KOPT-K1 (cell line): ENCODE results near the gene XXYLT1.
"Not testable (repeated sequence)": the region's sequence is repeated elsewhere in the genome, so short reads cannot be mapped to it uniquely, and the experiment has no call there.

Experiments
- H3K27ac ChIP-seq: fragments of 200-600 bp; sonication (generic); 2 replicates; pipeline ENCODE4 v1.5.1; 2016; ENCODE audit warnings: antibody characterized with exemption, mild to moderate bottlenecking, low read depth, low read length; ENCODE audit not compliant: poor library complexity, severe bottlenecking
- H3K36me3 ChIP-seq: fragments of 200-600 bp; sonication (generic); 2 replicates; pipeline ENCODE4 v1.5.1; 2017; ENCODE audit warnings: antibody characterized with exemption, mild to moderate bottlenecking, low read length, moderate library complexity; ENCODE audit not compliant: insufficient read depth
- H3K9me3 ChIP-seq: fragments of 200-600 bp; sonication (generic); 2 replicates; pipeline ENCODE4 v1.5.1; 2017; ENCODE audit warnings: antibody characterized with exemption, low read length, mild to moderate bottlenecking; ENCODE audit not compliant: insufficient read depth, poor library complexity, severe bottlenecking

XXYLT1 gene

DNA sequence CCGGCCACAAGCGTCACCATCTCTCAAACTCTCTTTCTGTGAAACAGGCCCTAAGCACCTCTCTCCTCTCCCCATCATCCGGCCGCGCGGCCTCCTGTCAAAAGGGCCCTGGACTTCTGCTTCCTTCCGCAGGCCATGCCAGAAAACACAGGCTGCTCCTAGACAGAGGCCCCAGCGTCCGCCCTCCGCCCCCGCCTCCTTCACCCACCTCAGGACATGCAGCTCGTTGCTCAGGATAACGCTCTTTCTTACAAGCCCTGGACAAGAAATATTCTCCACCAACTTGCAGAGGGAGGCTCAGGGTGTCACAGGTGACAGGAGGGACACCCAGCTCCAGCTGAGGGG lies 212.0 kb downstream of the XXYLT1 start:
- Histone ChIP-seq H3K27ac (no peak overlapping the region), H3K36me3 (no peaks in the 10 kb centered on the region), H3K9me3 (no peaks in the 10 kb centered on the region)

DNA sequence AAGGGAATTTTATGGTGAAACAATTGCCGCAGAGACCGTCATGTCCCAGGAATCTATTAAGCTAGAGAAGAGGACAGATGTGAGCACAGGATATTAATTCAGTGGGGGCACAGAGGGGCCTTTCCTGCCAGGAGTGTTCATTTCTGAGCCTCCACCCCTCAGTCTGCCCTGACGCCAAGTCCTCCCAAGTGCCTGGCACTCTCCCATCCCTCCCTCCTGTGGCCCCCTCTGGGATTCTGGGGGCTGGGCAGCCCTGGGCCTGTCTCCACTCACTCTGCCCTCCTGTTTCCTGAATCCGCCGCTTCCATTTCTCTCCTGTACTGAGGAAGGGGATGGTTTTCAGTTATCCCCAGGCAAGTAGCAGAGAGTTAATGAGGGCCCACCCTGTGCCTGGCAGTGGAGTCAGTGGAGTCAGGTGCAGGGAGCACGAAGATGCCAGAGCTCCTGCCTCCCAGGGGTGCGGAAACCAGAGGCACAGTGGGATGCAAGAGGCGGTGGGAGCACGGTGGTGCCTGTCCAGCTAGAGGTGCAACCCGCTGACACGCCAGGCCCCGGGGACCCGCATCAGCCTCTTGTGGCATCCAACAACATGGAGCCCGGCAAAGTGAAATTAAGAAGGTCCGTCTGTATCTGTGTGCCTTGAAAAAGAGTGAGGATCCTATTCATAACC lies 212.5 kb downstream of the XXYLT1 start:
- no peaks in the 10 kb centered on the region for H3K36me3 ChIP-seq
- H3K27ac ChIP-seq, result no peak overlapping the region
- no peaks in the 10 kb centered on the region for H3K9me3 ChIP-seq

DNA sequence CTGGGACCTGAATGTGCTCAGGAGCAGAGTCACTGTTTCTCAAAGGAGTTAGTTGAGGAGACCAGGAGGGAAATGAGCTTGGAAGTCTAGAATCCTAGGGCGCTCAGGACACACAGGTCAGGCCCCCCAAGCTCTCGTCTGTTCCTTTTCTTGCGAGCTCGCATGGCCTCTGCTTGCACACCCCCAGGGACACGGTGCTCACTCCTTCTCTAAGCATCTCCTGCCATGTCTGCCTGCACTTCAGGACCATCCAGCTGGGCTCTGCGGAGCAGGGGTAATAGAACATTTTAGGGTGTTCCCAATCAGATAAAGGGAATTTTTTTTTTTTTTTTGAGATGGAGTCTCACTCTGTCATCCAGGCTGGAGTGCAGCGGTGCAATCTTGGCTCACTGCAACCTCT lies 213.2 kb downstream of the XXYLT1 start:
- Histone ChIP-seq H3K27ac (no peak overlapping the region), H3K9me3 (no peaks in the 10 kb centered on the region)

DNA sequence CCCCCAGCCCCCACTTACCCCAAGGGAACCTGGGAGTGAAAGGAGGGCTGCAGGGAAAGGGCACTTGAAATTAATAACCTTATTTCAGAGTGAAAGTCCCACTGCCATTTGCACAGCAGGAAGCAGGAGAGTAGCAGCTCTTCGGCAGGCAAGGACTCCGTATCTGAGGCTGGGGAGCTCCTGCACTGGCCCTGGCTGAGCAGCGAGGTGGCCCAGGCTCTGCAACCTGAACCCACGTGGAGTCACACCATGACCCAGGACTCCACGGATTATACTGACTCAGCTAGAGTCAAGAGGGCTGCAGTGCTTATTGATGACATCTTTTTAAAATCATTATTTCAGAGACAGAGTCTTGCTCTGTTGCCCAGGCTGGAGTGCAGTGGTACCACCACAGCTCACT lies 214.5 kb downstream of the XXYLT1 start:
- Histone ChIP-seq H3K9me3 (no peaks in the 10 kb centered on the region), H3K27ac (no peak overlapping the region), H3K36me3 (no peaks in the 10 kb centered on the region)

More for the DNA sequence above, 213.2 kb downstream of the XXYLT1 start:
- H3K36me3 ChIP-seq, result no peaks in the 10 kb centered on the region

DNA sequence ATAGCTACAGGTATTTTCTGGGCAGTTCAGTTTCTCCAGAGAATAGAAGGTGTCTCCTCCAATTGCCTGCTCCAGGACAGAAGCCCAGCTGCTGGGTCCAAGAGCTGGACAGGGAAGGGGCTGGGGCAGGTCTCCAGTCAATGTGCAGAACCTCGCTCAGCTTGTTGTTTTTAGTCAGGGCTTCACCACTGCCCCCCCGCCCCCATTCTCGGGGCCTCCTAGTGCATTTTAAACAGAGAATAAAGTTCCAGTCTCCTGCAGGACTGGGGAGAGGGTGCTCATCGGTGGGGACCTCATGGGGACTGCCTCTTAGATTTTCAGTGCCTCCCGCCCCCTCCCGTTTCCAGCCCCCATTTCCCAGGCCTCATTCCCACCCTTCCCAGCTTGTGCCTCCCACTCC lies 216.6 kb downstream of the XXYLT1 start:
- Histone ChIP-seq H3K27ac (no peak overlapping the region), H3K36me3 (no peaks in the 10 kb centered on the region), H3K9me3 (no peaks in the 10 kb centered on the region)

DNA sequence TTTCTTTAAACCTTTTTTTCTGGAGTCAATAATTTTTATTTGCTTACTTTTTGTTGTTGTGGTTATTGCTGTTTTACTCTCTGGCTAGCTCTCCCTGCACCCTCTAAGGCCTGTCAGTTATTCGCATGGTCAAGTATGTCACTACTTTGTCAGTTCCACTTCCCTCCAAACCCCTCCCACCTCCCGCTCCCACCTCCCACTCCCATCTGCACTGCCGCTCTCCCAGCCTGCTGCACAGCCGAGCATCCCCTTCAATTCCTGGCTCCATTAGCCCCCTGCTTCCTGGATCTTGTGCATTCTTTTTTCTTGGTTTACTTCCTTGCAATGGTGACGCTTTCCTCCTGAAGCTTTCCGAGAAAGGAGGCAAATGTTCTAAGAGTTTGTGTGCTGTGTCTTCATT lies 218.0 kb downstream of the XXYLT1 start:
- H3K36me3 ChIP-seq, result no peaks in the 10 kb centered on the region
- H3K9me3 ChIP-seq, result no peaks in the 10 kb centered on the region
- no peak overlapping the region for H3K27ac ChIP-seq

DNA sequence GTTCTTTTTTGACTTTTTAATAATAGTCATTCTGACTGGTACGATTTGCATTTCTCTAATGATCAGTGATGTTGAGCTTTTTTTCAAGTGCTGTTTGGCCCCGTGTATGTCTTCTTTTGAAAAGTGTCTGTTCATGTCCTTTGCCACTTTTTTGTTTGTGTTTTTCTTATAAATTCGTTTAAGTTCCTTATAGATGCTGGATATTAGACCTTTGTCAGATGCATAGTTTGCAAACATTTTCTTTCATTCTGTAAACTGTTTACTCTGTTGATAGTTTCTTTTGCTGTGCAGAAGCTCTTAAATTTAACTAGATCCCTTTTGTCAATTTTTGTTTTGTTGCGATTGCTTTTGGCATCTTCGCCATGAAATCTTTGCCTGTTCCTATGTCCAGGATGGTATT lies 220.7 kb downstream of the XXYLT1 start:
- H3K9me3 ChIP-seq, H3K36me3 ChIP-seq, H3K27ac ChIP-seq: not testable (repeated sequence)

DNA sequence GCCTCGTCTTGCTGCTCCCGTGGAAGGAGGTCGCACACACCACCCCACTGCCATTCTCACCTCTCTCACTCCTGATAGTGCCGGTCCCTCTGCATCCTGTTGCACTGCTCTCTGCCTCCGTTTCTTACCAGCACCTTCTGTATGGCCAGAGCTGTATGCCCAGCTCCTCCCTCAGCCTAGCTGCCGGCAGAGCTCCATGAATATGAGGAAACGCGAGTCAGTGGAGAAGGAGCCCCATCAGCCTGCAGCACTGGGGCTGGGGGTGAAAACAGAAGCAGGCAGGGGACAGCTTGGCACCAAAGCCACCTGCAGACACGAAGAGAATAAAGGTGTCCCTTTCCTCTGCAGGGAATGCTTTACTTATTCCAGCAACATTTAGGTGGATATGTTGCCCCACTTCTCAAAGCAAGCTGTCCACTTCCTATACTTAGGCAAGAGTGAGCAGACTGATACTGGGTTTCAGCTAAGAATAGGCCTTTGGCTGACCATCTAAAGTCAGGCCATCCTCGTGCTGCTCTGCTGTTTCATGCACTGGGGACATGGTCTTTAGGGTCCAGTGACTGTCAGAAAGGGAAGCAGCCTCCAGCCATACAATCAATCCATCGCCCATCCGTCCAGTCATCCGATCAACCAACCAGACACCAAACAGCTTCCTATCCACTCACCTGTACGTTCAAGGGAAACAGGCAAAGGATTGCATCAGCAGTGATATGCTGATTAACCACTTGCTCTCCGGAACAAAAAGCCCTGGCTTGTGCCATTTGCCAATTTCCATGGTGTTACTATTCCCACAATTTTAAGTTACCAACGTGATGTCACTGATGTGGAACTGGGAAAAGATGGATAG lies 222.7 kb downstream of the XXYLT1 start:
- H3K27ac ChIP-seq, result no peak overlapping the region
- no peaks in the 10 kb centered on the region for H3K9me3 ChIP-seq
- no peaks in the 10 kb centered on the region for H3K36me3 ChIP-seq

DNA sequence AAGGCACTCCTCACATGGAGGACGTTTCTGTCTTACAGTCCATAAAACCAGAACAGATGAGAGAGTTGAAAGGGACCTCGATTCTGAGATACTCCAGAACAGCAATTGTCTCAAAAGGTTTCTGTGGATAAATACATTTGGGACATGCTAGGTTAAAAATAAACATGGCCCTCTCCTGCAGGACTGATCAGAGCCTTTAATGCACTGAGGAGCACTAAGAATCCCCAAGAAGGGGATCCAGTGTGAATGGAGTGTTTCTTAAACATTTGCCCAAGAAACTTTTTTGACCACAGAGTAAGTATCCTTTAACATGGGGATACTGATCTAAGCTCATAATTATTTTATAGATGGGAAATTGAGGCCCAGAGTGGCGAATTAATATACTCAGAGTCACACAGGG lies 223.4 kb downstream of the XXYLT1 start:
- no peak overlapping the region for H3K27ac ChIP-seq
- no peaks in the 10 kb centered on the region for H3K36me3 ChIP-seq

DNA sequence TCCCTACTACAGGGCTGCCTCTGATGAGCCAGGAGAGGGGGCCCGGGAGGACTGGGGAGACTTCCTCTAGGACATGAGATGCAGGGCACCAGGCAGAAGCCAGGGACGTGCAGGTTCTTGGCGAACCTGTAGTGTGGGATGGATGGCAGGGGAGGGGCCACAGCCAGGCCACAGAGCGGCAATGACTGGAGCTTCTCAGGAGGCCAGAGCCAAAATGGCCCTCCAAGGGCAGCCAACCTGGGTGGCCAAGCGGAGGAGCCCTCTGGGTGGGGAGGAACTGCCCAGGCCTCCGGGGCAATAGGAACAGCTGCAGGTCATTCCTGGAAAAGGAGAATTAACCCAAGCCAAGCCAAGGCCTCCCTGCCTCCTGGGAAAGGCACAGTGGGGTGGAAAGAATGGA lies 224.5 kb downstream of the XXYLT1 start:
- H3K36me3 ChIP-seq, result no peaks in the 10 kb centered on the region
- no peak overlapping the region for H3K27ac ChIP-seq
- H3K9me3 ChIP-seq, result no peaks in the 10 kb centered on the region

More for the DNA sequence above, 223.4 kb downstream of the XXYLT1 start:
- no peaks in the 10 kb centered on the region for H3K9me3 ChIP-seq

DNA sequence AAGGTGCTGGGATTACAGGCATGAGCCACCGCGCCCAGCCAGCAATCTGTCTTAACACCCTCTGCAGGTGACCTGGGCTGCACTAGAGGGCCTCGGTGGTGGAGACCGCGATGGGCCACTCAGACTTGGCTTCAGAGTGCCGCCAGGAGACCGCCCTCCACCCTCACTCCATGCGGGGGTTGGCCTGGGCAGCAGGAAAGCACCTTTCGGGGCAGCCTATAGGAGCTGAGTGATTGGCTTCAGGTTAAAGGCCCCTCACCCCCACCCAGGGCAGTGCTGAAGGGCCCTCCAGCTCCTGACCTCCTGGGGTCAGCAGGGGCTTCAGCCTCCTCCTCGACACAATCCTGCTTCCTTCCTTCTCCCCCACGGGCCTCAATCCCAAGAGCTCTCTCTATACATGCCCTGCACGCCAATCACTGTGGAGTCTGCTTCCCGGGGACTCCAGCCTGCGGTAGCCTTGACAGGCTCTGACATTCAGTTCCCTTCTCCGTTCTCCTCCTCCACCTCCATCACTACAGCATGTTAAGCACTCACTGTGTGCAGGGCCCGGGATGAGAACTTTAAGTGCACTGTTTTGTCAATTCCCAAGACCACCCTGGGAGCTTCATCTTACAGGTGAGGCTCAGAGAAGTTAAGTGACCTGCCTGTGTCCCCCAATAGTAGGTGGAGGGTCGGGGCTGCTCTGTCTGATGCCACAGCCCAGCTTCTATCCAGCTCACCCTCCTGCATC lies 225.3 kb downstream of the XXYLT1 start:
- Histone ChIP-seq H3K36me3 (no peaks in the 10 kb centered on the region), H3K9me3 (no peaks in the 10 kb centered on the region), H3K27ac (no peak overlapping the region)

DNA sequence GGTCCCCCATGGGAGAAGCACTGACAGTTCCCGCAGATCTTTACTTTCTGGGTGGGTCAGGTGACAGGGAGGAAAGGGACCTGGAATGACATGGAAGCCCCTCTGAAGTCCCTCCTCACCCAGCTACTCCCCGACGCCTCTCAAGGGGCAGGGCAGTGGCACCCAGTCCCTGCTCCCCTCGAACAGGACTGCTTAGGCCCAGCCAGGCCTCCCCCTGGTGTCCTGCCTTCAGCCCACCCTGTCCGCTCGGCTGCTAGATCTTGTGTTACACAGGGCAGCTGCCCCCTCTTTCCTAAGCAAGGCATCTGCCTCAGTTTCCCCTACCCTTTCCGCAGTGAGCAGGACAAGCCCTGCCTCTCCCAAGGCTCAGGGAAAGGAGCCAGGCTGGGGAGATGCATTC lies 226.5 kb downstream of the XXYLT1 start:
- Histone ChIP-seq H3K27ac (no peak overlapping the region), H3K36me3 (no peaks in the 10 kb centered on the region), H3K9me3 (no peaks in the 10 kb centered on the region)

DNA sequence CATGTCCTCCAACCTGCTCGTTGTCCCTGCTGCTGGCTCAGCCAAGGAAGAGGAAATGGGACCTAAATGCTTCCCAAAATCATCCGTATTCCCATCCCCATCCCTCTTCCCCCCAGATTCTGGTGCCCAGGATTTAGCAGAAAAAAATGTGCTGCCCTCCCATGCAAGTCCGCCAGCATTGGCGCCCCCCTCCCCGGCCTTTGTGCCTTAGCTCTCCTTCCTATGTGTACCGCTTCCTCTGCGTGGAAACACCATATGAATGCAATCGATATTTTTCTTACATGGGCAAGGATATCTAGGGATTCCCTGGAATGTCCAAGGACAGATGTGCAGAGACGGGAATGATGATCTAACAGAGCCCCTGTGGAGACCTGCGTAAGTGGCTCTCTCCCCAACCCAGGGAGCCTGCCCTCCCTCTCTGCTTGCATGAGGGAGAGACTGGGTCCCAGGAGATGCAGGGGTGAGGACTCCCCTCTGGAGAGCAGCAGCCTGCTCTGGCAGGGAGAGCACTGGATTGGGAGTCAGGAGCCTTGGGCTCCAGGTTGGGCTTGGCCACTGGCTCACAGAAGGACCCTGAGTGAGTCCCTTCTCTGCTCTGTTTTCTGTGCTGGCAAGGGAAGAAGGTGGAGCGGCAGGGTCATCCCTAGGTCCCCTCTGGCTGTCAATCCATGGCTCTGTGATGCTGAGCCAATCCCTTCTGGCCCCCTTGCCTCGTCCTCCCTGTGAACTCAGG lies 227.2 kb downstream of the XXYLT1 start:
- Histone ChIP-seq H3K9me3 (no peaks in the 10 kb centered on the region), H3K27ac (no peak overlapping the region), H3K36me3 (no peaks in the 10 kb centered on the region)

DNA sequence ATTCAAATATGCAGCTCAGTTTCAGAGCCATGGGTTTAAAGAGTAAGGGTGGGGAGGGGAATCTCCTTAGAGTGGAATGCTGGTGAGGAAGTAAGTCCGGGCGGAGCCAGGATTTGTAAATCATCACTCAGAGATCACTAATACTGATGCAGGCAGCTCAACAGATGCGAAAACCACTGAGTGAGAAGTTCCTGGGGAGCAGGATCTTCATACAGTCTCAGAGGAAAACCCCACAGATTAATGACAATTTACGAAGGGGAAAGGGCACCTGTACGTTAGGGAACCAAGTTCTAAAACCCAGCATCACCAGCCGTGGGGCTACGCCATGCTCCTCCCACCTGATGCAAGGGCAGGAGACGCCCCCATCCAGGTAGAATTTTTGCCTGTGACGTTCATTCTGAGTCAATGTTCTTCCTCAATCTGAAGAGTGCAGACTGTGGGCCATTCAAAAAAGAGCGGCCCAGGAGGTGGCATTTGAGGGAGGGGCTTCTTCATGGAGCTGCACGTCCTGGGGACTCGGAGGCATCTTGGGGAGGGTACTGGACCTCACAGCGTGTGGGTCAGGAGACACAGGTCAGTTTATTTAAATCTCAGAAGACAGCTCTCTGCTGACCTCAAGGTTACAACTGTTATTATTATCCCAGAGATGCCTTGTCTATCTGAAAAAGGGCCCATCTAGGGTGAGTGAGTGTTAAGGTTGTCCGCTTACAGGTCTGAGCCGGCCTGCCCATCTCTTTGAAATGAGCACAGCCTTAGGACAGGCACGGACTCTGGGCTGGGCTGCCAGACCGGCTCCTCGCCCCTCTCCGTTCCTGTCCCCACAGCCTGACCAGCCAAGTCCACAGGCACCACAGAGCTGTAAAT lies 228.0 kb downstream of the XXYLT1 start:
- no peaks in the 10 kb centered on the region for H3K9me3 ChIP-seq
- no peaks in the 10 kb centered on the region for H3K36me3 ChIP-seq
- H3K27ac ChIP-seq, result no peak overlapping the region
